ENCODE results near the gene SULT4A1.

Gene SULT4A1

DNA sequence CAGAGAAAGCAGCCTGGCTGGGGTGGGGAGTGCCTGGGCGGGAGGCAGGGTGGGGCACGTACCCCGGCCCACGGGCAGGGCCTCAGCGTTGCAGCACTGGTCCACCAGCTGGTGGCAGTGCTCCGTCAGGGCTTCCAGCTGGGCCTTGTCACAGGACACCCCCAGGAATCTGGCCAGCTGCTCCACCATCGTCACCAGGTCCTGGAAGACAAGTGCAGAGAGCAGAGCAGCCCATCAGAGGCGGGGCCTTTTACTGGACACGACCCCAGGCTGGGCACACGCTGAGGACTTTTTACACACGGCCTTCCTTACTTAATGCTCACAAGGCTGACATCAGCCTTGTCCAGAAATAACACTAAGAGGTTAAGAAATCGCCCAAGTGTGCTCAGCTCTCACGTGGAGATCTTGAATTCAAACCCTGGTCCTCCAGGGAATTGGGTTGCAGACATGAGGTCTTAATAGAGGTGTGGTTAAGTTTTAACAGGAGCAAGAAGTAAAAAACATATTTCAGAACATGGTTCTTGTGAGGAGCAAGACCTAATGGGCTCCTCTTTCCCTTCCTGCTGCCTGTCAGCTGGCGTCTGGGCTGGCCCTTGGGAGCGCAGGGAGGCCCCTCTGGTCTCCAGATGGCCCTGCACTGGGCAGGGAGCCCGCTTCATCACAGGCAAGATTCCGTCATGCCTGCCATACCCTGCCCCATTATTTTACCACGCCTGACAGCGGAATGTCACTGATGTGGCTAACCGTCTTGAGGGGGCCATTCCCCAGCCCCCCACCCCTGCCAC lies 33.1 kb downstream of the SULT4A1 start:
- DNase-seq (ENCODE audit: low read depth, low spot score), result no peak

DNA sequence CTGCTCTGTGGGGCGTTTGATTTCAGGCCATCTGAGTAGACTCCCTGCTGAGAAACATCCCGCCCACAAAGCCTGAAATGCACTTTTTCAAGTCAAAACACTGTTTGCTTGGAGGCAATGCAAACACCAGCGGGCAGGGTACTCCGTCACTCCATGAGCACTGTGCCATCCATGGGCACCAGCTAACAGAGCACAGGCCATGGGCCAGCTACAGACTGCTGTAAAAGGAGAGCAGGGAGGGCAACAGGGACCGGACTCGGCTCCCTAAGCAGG lies 33.7 kb downstream of the SULT4A1 start:
- no peak for DNase-seq (ENCODE audit: low read depth, low spot score)

DNA sequence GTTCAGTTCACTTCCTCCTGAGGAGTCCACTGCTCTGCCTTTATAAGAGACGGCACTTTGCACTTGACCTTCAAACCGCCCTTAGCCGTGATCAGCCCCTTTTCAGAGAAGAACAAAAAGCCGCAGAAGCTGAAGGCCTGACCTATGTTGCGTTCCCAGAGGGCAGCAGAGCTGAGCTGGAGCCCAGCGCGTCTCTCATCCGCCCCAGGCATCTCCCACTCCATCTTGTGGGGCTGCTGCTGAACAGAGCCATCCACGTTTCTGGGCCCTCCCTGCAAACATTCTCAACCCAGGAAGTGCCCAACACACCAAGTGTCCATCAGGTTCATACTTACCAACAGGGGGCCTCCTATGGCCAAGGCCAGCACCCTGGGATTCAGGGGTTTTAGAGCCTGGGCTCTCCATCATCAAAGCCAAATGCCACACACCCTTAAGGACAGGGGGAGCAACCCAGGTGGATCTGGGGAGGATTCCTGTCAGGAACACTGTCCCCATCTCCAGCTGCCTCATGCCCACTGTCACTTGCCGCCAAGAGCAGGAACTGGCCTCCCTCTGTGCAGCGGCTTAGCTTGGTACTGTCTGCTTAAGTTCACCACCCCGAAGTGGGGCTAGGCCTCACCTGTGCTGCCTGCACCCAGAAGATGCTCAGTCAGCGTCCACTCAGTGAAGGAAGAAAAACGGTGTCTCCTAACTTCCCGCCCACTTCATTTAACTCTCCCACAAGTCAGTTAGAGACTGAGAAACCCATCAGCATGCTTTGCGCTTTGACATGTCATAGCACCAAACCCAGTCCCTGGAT lies 34.2 kb downstream of the SULT4A1 start:
- DNase-seq (ENCODE audit: low read depth, low spot score), result no peak

DNA sequence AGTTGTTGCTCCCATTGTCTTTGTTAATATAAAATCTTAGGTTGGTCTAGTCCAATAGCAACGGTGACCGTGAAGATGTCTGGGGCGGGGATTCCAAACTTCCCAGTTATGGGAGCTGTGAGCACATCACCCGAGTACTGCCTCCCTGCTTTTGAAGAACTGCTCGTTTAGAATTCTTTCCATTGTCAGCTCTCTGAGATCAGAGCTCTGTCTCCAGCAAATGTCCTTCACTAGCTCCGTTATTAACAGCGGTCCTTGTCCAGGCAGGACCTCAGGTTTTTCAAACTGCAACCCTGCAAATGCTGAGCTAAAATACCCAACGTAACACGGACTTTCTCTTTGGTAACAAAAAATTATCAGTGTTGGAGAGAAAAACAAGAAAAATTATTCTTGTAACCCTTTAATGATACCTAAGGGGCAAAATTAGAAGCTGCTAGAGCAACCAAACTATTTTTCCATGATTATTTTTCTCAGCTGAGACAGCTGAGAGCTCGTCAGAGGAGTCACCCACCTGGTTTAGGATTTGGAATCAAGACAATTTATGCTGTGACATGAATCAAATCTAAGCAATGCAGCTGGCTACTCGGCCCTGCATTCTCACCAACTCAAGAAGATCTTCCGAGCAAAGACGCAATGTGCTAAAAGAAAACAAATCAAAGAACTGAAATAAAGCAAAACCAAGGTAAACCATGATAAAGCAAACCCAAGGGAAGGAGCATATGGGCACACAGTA lies 35.1 kb downstream of the SULT4A1 start:
- DNase-seq (ENCODE audit: low read depth, low spot score), result no peak

DNA sequence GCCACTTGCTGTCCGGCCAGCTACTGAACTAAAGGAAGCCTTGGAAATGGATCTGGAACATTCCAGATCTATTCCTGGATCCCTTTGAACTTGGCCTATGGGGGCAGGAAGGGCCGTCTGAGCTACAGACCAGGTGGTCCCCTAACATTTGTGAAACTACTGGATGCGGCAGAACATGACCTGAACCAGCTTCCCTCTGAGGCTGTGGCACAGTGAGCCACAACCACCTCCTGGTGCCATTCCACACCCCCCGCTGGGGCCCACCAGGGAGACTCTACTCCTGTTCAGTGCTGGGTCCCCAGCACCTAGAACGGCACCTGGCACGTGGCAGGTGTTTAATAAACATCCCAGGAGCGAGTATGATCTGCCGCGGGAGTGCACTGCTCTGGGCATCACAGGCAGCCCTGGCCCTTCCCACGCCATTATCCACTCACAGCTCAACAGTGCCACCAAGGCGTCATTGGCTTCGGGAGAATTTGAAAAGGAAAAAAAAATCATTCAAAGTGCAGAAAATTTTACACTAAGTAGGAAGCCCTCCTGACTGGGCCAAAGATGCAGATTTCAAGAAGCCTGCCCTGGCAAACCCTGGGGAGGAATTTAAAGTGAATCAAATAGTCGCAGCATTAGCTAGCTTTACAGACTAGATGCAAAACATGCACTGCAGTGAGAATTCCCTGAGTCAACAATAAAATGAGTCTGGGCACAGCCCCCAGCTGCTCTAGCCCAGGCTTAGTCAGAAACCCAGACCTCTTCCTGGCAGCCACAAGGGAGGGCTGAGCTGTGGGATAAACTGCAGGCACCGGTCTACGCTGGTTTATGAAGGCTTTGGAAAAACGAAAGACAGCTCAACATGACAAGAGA lies 35.9 kb downstream of the SULT4A1 start:
- no peak for DNase-seq (ENCODE audit: low read depth, low spot score)

DNA sequence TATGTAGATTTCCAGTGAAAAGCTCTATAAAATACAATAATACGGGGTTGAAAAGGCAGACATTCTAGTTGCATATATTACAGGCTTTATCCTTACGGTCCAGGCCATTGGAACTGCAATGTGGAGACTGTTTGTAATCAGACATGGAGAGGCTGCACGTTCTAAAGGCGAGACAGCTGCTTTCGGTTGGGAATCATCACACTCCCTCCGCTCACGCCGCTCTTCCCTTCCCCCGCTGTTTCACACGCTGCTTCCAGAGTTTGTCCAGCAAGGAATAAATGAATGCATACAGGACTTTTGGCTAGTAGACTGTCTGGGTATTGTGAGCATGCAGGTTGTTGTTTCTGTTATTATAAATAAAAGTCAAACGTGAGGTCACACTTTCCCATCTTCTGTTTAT lies 36.7 kb downstream of the SULT4A1 start:
- DNase-seq (ENCODE audit: low read depth, low spot score), result no peak

DNA sequence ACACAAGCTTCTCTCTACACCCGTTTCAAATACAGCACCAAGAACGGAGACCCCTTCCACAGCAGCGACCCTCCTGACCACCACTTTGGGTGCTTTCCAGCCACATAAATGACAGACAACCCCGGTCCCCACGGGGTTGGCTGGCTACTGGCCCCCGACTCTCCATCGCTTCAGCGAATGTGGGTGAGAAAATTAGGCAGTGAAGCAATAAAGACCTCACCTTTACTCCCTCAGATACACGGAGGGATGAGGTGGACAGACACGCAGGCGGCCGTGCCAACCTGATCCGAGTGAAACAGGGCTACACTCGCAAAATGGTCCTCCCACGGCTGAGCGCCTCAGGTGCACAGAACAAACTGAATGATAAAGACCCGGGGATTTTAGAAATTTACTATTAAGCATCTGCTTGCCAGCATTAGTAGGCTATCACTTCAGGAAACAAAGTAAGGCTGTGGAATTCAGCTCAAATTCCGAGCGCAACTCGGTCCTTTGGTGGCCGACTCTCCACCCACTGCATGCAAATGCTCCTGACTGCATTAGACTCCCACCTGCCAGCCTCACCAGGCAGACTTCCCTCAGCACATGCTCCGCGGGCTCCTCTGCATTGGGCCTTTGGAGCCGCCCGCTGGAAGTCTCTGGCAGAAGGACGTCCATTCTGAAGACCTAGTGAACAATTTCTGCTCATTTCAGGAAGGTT lies 37.4 kb downstream of the SULT4A1 start:
- no peak for DNase-seq (ENCODE audit: low read depth, low spot score)

DNA sequence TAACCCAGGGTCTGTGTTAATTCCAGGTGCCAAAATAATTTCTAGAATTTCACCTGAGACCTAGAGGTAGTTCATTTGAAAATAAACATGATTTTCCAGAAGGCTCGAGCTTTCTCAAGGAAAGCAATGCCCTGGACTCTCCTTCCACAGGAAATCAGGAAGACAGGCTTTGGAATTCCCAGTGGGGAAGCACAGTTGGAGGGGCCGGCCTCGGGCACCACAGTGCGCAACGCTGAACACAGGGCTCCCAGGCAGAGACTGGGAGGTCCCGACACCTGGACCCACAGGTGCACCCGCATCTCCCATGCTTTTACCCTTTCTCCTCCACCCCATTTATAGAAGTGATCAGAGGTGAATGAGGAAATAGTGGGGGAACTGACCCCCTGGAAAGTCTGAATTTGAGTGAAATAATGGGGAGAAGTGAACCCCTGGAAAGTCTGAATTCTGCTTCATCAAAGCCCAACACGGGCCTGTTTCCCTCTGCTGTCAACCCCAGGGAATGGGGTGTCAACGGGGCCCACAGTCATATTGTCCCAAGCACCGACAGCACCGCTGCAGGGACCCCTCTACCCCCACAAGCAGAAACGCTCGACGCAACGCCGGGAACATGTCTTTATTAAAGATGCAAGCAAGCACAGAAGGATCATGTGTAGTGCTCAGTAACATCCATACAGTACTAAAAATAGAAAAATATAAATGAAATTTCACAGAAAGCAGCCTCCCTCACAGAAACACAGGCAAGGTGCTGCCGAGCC lies 38.2 kb downstream of the SULT4A1 start:
- no peak for DNase-seq (ENCODE audit: low read depth, low spot score)

DNA sequence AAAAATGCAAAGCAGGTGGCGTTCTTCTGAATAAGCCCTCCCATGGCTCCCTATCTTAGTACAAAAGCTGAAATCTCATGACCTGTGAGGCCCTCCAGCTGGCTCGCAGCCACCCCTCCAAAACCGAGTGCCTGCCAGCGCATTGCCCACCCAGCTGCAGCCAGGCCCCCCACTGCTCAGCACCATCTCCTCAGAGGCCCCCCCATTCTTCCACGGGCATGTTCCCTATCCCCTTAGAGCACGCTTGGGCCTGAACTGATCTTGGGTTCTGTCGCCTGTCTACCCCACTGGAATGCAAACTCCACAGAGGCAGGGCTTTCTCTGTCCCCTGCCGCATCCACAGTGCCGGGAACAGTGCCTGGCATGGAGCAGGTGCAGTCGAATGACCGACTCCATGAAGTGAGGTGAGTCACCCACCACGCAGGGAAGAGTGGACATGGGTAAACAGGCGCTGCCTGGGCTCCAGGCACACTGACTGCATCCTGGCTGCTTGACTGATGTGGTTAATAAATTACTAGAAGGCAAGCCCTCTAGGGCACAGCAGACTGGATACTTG lies 38.9 kb downstream of the SULT4A1 start:
- DNase-seq (ENCODE audit: low read depth, low spot score), result no peak

DNA sequence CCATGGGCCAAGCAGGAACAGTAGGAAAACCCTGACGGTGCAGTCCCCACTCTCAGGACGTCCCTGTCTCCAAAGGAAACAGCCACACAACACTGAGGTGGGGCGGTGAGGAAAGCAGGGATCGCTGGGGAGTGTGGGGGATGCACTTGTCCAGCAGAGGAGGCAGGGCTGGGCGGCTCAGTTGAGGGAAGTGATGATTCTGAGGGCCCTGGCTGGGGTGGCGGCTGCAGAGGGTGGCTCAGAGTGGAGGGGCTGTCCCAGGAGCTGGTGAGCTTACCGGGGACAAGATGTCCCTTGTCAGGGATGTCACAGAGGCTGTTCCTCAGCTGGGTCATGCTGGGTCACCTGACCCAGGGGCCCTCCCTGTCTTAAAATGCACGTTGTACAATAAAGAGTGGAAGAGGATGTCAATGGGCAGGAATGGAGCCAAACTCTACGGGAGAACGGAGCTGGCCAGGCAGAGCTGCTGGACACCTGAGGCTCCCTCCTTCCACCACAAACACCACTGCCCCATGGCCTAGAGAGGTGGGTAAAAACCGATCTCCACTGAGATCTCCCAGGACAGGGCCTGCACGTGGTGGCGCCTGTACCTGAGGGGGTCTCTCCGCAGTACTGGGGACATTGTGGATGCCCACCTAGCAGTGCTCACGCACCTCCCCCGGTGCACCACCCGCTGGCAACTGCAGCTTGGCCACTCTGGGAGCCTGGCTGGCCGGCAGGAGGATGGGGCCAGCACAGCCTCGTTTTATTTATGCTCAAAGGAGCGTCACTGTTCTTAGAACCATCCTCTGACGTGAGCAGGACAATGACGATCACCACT lies 40.5 kb downstream of the SULT4A1 start:
- DNase-seq (ENCODE audit: low read depth, low spot score), result no peak

DNA sequence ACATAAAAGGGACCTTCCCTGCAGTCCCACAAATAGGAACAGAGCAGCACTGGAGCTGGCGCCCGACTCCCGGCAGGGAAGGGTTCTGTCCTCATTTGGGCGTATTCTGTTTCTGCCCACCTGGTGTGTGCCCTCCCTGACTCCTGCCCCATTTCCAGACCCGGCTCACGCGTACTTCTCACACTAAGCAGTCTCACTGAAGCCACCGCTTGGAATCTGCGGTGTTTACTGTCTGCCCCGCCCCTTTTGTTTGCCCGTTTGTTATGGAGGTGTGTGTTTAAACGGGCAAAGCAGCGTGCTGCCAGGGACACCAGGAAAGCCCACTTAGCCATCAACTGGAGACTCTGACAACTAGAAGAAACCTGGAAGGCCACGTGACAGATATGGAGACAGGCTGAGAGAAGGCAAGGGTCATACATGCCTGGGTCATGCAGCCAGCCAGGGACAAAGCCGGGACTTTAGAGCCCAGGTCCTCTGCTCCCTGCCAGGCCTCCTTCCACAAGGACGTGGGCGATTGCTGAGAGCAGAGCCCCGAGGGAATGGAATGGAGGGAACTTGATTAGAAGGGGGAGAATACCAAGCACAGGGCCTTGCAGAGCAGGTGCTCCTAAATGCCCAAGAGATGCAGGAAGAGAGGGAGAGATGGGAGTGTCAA lies 41.5 kb downstream of the SULT4A1 start:
- DNase-seq (ENCODE audit: low read depth, low spot score), result no peak

DNA sequence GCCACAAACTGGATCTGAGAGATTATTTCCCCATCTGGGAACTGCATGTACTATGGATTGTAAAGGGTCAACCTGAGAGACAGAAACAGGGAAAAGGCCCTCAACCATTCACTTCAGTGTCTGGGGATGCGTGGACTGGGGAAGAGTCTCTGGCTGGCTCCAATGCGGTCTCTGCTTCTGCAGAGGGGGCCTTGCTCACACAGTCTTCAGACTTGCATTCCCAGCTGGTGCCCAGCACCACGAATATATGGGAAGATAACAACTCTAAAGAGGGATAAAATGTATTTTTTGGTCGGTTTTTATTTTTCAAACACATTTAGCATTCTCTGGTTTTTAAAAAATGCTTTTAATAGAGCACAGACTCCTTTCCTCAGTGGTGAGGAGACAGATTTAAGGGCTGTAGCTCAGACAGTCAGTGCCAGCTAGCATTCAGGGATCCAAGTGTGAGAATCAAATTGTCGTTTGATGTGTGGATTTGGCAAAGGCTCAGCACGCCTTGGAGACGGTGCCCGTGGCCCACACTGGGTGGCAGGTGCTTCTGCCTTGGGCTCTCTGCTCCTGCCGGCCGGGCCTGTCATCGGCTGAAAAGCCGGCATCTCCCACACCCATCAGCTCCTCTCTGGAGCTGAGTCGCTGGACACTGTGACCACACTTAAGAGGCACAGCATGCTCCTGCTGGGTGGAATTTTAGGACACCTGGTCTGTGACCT lies 42.2 kb downstream of the SULT4A1 start:
- no peak for DNase-seq (ENCODE audit: low read depth, low spot score)

DNA sequence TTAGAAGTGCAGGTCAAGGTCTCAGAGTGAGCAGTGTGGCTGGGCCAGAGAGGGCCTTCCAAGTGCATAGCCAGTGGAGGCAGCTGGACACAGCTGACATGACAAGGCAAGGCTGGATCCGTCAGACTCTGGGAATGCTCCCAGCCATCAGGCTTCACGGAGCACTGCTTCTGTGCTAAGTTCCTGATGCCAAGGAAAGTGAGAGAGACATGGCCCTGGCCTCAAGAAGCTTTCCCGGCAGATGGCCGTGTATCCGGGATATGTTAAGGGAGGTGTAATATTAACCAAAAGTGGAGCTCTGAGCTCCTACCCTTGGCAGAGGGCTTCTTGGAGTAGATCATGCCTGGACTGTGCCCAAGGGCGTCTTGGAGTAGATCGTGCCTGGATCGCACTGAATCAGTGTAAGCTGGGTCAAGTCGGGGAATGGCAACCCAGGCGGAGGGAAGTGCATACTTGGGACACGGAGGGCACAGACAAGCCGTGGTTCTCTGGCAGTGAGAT lies 42.8 kb downstream of the SULT4A1 start:
- DNase-seq (ENCODE audit: low read depth, low spot score), result no peak

DNA sequence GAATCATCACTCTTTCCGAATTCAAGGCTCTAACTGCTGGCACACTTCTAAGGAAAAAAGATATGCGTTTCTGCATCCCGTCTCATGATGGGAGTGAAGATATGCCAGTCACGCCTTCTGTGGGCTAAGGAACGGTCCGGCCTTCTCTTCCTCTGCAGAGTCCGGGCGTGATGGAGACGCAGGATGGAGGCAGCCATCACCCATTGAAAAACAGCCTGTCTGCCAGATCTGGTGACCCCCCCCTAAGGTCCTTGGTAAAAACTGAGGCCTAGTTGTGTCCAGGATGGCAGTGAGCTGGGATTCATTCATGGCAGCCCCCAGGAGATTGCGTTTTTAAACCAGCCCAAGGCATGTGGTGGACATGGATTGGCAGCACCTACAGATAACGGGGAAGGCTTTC lies 43.3 kb downstream of the SULT4A1 start:
- DNase-seq (ENCODE audit: low read depth, low spot score), result no peak

DNA sequence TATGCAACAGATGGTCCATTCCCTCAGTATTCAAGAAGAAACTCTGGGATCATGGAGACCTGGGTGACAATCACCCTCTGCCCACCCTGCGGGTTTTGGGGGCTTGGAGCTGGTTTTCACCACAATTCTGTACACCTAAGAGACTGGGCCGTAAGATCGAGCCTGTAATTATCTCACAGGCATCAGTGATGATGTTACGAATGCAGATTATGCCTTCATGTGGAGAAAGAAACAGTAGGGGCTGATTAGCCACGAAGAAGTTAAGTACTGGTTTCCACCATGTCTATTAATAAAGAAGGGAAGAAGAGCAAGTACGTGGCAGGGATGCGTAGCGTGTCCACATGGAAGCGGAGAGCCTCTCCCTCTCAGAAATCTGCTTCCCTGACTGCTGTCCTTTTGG lies 44.9 kb downstream of the SULT4A1 start:
- no peak for DNase-seq (ENCODE audit: low read depth, low spot score)

DNA sequence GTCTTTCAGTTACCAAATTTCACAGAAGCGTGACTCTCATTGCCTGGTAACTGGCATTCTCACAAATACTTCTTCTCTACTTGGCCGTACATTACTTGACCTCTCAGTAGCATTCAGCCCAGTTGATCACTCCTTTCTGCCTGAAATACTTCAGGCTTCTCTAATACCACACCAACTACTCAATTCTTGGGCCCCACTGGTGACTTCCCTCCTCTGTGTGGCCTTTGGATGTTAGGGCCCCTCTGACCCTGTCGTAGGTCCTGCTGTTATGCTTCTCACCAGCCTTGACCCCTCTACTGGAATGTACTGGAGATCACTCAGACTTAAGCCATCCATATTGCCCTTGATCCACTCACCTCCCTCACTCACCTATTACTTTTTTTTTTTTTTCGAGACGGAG lies 48.0 kb downstream of the SULT4A1 start:
- DNase-seq (ENCODE audit: low read depth, low spot score), result no peak

DNA sequence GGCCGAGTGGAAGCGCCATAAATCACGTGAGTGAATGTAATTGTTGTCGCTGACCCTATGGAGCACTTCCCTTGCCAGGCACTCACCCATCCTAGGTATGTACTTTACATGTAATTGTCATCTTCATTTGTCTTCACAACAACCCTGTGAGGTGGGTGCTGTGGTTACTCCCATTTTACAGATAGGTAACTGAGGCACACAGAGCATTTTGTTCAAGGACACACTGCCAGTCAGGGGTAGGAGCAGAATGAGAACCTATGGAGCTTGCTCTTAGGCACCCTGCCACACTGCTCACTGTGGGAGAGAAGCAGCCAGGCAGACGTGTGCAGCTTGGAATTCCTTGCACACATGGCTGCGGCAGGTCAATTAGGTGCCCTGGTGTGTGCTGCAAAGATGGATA lies 49.4 kb downstream of the SULT4A1 start:
- no peak for DNase-seq (ENCODE audit: low read depth, low spot score)
